ENCODE data around the gene HES6.

DNA sequence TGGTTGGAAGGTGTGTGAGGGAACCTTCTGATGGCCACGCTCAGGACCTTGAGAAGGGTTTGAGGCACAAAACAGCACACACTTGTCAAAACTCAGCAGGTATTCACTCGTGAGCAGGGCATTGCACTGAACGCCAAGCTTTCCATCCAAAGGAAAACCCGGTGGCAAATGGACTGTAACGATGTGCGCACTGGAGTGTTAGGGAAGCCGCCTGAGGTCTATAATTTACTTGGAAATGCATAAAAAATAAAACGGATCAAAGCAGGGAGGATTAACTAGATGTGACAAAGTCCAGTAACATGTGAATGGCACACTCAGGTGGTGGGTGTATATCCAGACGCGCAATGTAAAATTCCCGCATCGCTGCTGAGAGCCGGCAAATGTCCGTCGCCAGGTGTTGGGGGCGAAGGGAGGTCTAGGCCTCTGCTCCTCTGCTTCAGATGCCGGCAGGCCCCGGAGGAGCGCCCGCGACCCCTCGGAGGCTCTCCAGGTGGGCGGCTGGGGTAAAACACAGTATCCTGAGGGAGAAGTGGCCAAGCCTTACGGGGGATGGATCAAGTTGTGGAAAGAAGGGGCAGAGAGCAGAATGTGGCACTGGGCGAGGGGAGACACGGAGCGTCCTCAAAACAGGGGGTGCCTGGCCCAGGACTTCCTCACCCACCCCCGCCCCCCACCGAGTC, 15.3 kb downstream of the HES6 start:
- no peak for TF ChIP-seq ZNF274 (IDR thresholded peaks at IDR 0.05; ENCODE audit: insufficient read depth, insufficient read length)
- TF ChIP-seq CHD1 (IDR thresholded peaks at IDR 0.05; ENCODE audit: low read depth, low read length), result no peak
- no peak for TF ChIP-seq POLR2AphosphoS5 (IDR thresholded peaks at IDR 0.05; ENCODE audit: low read length)
- no peak for TF ChIP-seq ZNF622 (IDR thresholded peaks at IDR 0.05)
- TF ChIP-seq, protein P1, sequence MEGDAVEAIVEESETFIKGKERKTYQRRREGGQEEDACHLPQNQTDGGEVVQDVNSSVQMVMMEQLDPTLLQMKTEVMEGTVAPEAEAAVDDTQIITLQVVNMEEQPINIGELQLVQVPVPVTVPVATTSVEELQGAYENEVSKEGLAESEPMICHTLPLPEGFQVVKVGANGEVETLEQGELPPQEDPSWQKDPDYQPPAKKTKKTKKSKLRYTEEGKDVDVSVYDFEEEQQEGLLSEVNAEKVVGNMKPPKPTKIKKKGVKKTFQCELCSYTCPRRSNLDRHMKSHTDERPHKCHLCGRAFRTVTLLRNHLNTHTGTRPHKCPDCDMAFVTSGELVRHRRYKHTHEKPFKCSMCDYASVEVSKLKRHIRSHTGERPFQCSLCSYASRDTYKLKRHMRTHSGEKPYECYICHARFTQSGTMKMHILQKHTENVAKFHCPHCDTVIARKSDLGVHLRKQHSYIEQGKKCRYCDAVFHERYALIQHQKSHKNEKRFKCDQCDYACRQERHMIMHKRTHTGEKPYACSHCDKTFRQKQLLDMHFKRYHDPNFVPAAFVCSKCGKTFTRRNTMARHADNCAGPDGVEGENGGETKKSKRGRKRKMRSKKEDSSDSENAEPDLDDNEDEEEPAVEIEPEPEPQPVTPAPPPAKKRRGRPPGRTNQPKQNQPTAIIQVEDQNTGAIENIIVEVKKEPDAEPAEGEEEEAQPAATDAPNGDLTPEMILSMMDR (IDR thresholded peaks at IDR 0.05 in 2 of 3, conservative IDR thresholded peaks at IDR 0.05 in 1 of 3; ENCODE audit: control insufficient read depth in 2 of 3, extremely low read depth in 1 of 3, insufficient read depth in 1 of 3, low read depth in 3 of 3, low read length in 3 of 3), result no peak
- TF ChIP-seq, protein P2, sequence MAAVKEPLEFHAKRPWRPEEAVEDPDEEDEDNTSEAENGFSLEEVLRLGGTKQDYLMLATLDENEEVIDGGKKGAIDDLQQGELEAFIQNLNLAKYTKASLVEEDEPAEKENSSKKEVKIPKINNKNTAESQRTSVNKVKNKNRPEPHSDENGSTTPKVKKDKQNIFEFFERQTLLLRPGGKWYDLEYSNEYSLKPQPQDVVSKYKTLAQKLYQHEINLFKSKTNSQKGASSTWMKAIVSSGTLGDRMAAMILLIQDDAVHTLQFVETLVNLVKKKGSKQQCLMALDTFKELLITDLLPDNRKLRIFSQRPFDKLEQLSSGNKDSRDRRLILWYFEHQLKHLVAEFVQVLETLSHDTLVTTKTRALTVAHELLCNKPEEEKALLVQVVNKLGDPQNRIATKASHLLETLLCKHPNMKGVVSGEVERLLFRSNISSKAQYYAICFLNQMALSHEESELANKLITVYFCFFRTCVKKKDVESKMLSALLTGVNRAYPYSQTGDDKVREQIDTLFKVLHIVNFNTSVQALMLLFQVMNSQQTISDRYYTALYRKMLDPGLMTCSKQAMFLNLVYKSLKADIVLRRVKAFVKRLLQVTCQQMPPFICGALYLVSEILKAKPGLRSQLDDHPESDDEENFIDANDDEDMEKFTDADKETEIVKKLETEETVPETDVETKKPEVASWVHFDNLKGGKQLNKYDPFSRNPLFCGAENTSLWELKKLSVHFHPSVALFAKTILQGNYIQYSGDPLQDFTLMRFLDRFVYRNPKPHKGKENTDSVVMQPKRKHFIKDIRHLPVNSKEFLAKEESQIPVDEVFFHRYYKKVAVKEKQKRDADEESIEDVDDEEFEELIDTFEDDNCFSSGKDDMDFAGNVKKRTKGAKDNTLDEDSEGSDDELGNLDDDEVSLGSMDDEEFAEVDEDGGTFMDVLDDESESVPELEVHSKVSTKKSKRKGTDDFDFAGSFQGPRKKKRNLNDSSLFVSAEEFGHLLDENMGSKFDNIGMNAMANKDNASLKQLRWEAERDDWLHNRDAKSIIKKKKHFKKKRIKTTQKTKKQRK (IDR thresholded peaks at IDR 0.05; ENCODE audit: low read depth, low read length), result no peak
- TF ChIP-seq, protein P3, sequence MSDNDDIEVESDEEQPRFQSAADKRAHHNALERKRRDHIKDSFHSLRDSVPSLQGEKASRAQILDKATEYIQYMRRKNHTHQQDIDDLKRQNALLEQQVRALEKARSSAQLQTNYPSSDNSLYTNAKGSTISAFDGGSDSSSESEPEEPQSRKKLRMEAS (IDR thresholded peaks at IDR 0.05; ENCODE audit: low read depth, low read length), result no peak
- TF ChIP-seq BHLHE40 (IDR thresholded peaks at IDR 0.05; ENCODE audit: borderline replicate concordance in 1 of 2, low read depth in 2 of 2, low read length in 1 of 2), result no peak

Measured in GM12878 (cell line).